ENCODE results near the gene SAMHD1.

The SAMHD1 gene

GRCh38 chr20:36871640-36872570 lies 79.6 kb downstream of the SAMHD1 start:
- DNase-seq: no peak

DNA sequence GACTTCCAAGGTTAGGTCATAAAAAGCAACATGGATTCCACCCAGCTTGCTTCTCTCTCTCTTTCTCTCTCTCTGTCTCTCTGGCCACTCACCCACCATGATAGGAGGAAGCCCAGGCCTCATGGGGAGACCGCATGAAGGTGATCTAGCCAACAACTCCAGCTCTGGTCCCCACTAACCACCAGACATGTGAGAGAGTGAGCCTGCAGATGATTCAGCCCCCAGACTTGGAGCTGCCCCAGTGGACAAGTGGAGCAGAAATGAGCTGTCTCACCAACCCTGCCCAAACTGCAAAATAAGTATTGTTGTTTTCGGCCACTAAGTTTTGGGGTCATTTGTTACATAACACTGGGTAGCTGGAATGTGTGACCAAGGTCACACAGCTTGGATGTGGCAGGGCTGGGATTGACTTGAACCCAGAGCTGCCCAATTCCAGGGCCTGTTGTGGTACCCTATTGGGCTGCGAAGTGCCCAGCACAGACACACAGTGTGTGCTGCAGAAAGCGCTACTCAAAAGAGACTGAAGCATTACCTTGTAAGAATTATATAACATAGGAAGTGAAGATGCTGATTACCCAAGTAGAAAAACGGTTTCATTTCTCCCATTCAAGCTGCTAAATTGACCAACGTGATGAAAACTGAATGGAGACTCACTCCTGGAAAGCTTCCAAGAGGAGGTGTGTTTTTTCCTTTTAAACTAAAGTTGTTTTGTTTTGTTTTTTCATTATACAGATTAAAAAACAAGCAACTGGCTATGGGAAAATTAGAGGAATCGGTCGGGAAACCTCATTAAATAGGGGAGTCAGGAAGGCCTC lies 84.6 kb downstream of the SAMHD1 start:
- DNase-seq: no peak

DNA sequence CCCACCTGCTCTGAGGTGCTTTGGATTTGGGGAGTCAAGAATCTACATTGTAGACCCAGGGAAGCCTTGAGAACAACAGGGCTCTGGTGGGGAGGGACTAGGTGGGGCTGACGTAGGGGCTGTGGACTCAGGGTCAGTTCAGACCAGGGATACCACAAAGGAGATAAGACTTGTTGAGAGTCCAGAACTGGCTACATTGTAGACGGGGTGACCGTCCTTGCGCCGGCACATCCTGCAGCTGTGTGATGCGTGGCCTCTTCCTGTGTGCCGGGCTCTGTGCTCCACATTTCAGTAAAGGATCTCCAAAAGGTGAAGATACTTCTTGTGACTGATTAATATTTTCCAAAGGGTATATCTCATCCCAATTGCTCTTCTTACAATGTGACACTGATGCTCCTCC lies 85.3 kb downstream of the SAMHD1 start:
- no peak for DNase-seq

GRCh38 chr20:36865861-36866149 lies 85.7 kb downstream of the SAMHD1 start:
- no peak for DNase-seq

DNA sequence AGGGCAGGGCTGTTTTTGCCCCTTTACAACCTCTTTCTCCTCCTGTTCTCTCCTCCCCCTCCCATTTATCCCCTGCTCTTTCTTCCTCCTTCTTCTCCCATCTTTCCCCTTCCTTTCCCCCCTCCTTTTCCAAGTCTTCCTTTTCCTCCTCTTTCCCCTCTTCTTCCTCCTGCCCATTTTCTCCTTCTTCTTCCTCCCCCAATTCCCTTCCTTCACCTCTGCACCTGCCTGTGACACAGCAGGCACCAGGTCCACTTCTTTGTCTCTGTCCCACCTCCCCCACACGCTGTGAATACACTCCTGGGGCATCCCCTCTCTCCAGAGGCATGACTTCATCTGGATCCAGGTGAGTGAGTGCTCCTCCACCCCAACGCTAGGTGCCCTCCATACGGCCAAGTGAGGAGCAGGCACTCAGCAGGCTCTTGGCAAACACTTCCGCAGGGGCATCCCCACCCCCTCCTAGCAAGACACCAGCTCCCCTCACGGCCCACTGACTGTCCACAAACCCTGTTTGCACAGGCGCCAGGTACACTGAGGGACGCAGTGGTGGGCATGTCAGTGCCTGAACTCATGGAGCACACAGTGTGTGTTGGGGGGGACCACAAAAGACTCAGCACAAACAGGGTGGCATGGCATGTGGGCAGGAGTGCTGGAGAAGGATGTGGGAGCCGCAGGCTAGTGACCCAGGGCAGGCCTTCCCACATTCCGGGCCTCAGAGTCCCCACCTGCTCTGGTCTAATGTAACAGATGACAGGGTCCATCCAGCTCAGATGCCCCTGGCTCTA lies 86.2 kb downstream of the SAMHD1 start:
- no peak for DNase-seq

DNA sequence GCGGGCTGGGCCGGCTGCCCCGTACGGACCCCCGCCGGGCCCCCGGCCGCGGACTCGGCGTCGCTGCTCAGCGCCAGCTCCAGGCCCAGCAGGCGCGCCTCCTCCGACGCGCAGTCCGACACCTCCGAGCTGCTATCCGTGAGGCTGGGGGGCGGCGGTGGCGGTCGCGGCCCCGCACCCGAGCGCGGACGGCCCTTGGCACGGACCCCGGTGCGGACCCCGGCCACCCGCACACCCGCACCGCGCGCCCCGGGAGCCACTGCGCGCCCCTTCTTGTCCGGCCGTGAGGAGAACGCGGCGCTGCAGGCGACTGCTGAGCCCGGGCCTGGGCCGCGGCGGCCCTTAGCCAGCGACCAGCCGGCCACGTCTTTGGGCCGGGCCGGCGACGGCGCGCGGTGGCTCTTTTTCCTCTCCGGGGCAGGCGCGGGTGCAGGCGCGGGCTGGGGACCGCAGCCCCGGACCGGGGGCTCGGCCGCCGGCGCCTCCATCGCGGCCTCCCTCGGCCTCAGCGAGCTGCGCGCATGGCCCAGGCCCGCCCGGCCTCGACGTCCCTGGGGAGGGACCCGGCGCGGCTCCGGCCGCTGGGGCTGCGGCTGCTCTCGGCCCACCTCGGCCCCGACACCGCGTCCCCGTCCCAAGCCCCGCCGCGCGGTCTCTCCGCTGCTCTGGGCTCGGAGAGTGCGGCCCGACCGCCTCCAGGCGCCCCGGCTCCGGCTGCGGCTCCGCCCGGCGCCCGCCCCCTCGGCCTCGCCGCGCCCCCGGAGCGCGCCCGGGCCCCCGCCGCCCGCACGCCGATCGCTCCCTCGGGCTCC lies 88.4 kb downstream of the SAMHD1 start:
- no peak for DNase-seq

DNA sequence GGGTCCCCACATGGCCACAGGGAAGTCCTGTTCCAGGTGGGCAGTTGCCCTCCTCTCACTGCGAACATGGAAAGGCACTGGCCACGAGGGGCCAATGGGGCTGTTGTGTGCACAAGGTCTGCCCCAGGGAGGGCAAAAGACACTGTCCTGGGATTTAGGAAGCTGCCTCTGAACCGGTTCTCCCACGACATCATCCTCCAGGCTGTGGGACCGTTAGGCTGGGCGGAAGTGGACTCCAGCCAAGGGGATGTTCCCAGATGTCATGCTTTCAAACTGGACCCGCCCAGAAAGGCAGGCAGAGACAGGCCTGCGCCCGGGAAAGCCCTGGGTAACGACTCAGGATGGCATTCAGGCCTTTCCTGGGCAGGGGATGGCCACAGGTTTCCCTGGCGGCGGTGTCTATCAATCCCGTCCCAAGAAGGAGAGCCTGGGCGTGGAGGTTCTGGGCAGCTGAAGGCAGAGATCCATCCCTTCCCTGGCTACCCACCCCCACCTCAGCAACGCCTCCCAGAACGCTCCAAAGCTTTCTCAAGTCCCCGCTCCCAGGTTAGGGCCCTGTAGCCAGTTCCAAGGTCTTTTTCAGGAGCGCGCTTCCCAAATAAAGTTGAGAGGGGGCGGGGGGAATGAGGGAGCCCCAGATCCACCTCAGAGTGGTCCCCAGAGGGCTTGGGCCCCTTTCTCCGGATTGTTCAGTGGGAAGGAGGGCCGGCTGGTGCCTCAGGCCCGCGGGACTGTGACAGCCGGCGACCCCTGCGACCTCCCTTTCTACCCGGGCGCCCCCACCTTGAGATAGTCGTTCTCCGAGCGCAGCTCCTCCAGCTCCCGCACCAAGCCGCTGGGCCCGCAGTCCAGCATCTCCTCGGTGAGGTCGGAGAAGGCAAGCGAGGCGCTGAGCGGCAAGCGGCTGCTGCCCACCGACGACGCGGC lies 89.4 kb downstream of the SAMHD1 start:
- peak; percentile 88 for DNase-seq

GRCh38 chr20:36861625-36861874 lies 90.0 kb downstream of the SAMHD1 start:
- DNase-seq: no peak

GRCh38 chr20:36860811-36861624 lies 90.5 kb downstream of the SAMHD1 start:
- no peak for DNase-seq

GRCh38 chr20:36860339-36860738 lies 91.2 kb downstream of the SAMHD1 start:
- no peak for DNase-seq

DNA sequence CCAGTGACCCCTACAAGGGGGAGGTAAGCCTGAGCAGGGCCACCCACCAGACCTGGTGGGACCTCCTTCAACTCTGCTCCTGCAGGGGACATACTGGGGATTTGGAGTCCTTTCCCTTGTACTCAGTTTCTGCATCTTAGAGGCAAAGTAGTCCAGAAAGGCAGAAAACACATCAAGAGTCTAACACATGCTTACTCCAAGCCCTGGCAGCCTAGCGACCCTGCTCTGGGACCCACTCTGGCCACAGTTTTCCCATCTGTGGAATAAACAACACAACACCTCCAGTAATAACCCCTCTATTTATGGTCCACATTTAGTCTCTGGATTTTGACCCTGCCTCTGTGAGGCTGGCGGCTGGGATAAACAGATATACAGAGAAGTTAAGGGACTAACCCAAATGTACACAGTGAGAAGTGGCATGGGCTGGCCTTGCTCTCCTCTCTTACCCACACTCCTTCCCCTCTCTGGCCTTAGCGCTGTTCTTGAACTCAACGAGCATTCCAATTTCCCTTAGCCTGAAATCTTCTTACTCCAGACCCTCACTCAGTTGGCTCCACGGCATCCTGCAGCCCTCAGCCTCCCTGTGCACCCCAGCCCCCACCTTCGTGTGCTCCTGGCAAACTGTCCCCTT lies 91.7 kb downstream of the SAMHD1 start:
- DNase-seq: no peak

DNA sequence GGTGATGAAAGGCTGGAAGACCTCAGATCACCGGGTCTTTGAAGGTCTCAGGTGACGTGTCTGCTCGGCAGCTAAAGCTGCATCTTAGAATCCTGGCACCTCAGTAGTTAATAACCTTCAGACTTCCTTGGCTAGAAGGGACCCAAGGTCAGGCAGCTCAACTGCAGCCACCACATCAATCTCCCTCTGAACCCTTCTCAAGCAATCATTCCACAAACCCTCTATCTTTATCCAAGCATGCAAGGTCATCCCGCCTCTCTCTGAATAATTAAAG lies 92.3 kb downstream of the SAMHD1 start:
- no peak for DNase-seq

GRCh38 chr20:36856691-36857635 lies 94.5 kb downstream of the SAMHD1 start:
- DNase-seq: no peak

GRCh38 chr20:36856195-36856594 lies 95.3 kb downstream of the SAMHD1 start:
- no peak for DNase-seq

- no peak for DNase-seq
These were observed 96.3 kb downstream of the SAMHD1 start for GRCh38 chr20:36855241-36855657.

DNA sequence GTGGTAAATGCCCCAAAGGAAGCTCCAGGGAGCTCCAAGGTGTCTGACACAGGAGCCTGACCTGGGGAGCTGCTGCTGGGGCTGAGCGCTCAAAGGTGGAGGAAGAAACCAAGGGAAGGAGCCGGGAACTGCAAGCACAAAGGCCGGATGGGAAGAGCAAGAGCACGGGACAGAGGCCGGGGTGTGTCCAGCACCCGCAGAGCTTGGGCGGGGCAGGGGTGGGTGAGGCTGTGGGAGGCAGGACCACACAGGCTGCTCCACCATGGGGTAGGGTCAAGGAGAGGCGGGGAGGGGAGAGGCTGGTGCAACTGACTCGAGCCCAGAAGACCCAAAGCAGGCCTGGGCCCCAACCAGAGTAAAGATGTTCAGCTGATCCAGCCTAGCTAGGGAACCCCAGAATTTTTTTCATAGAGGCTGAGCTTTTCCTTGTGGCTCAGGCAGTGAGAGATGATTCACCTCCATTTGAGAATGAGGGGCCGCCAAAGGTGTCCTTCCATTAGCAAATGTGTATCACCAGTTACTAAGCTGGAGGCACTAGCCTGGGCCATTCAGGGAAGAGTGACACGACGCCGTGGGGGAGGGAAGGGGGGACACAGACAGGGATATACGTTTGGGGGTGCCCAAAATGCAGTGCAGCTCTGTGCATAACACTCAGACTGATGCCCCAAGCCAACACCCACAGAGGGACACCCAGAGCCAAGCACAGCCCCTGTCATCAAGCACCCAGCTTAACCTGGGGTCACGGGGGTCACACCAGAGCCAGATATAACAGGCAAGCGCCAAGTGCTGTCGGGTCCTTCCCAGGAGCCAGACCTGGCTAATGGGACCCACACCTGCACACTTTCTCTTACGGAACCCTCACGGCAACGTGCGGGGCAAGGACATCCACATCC lies 96.9 kb downstream of the SAMHD1 start:
- DNase-seq: no peak

DNA sequence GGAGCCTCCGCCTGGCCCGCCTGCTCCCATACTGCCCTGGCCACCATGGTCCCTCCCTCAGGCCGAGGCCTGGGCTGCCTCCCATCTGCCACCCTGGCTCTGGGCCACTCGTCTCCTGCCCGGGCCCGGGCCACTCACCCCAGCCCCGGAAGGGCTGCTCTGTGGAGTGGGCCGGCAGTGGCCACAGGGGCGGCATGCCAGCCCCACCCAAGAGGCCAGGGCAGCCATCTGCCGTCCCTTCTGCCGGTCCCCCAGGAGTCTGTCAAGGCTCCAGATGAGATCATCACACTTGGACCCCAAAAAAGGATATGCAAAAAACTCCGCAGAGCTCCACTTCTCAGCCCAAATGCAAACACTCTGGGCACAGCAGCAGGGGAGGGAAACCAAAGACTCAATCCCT lies 99.3 kb downstream of the SAMHD1 start:
- peak; percentile 18 for DNase-seq

- no peak for DNase-seq
These were observed 100.0 kb downstream of the SAMHD1 start for GRCh38 chr20:36851490-36851889.
